NCI-H2107 treated with DMSO at 0.1 percent for 48 hours (cell line): Measurements from ENCODE around the gene DIS3L2.

ENCODE experiments used
- DNase-seq: peaks from one replicate; lab custom pipeline; 2025; ENCODE audit not compliant: unreplicated experiment; lab: John Stamatoyannopoulos, UW

The DIS3L2 gene

GRCh38 chr2:232250246-232251175, 289.0 kb downstream of the DIS3L2 start:
- DNase-seq: no peak

GRCh38 chr2:232255033-232255432, 293.5 kb downstream of the DIS3L2 start:
- no peak for DNase-seq

GRCh38 chr2:232260075-232260474, 298.6 kb downstream of the DIS3L2 start:
- no peak for DNase-seq

- no peak for DNase-seq
Measured at GRCh38 chr2:232261776-232262175, 300.3 kb downstream of the DIS3L2 start.

- DNase-seq: no peak
Measured at GRCh38 chr2:232263295-232263694, 301.8 kb downstream of the DIS3L2 start.

GRCh38 chr2:232264081-232264480, 302.6 kb downstream of the DIS3L2 start:
- no peak for DNase-seq

GRCh38 chr2:232265329-232265728, 303.8 kb downstream of the DIS3L2 start:
- no peak for DNase-seq

GRCh38 chr2:232268636-232269165, 307.2 kb downstream of the DIS3L2 start:
- DNase-seq: no peak

- DNase-seq: no peak
Measured at GRCh38 chr2:232269867-232270266, 308.4 kb downstream of the DIS3L2 start.

GRCh38 chr2:232273903-232274643, 312.6 kb downstream of the DIS3L2 start:
- DNase-seq: no peak

- DNase-seq: no peak
Measured at GRCh38 chr2:232275670-232276069, 314.2 kb downstream of the DIS3L2 start.

- DNase-seq: peak; percentile 44
Measured at GRCh38 chr2:232276084-232276732, 314.7 kb downstream of the DIS3L2 start.

GRCh38 chr2:232276733-232277313, 315.3 kb downstream of the DIS3L2 start:
- no peak for DNase-seq

- DNase-seq: no peak
Measured at GRCh38 chr2:232278534-232278933, 317.0 kb downstream of the DIS3L2 start.

- DNase-seq: no peak
Measured at GRCh38 chr2:232280341-232280740, 318.8 kb downstream of the DIS3L2 start.

- no peak for DNase-seq
Measured at GRCh38 chr2:232281858-232282507, 320.5 kb downstream of the DIS3L2 start.

- DNase-seq: no peak
Measured at GRCh38 chr2:232282508-232283055, 321.1 kb downstream of the DIS3L2 start.

GRCh38 chr2:232286001-232286868, 324.7 kb downstream of the DIS3L2 start:
- DNase-seq: no peak

- DNase-seq: no peak
Measured at GRCh38 chr2:232287316-232287715, 325.8 kb downstream of the DIS3L2 start.
